Nephron (organoid): ENCODE measurements around the gene CNPY1.

ENCODE experiments used
- H3K27ac Mint-ChIP-seq, 3 experiments: 2 replicates each; pipeline ENCODE4 v1.8.0; 2020; ENCODE audit warnings: mixed read lengths in 3 of 3, mild to moderate bottlenecking in 2 of 3, moderate library complexity in 1 of 3
- H3K27me3 Mint-ChIP-seq: 2 replicates; pipeline ENCODE4 v1.8.0; 2021; ENCODE audit warnings: low read depth, mild to moderate bottlenecking, moderate library complexity, mixed read lengths
- H3K36me3 Mint-ChIP-seq: 2 replicates; pipeline ENCODE4 v1.8.0; 2020; ENCODE audit warnings: low read depth, mixed read lengths
- H3K4me1 Mint-ChIP-seq: 2 replicates; pipeline ENCODE4 v1.8.0; 2020; ENCODE audit warnings: mixed read lengths
- H3K4me3 Mint-ChIP-seq, 3 experiments: 2 replicates each; pipeline ENCODE4 v1.8.0; 2020; ENCODE audit warnings: mild to moderate bottlenecking in 3 of 3, mixed read lengths in 3 of 3, moderate library complexity in 2 of 3
- H3K9me3 Mint-ChIP-seq: 2 replicates; pipeline ENCODE4 v1.8.0; 2020; ENCODE audit warnings: mixed read lengths
- TF ChIP-seq, protein P1 (sequence below), 3 experiments: fragments of 200-600 bp; sonication (generic); IDR thresholded peaks; one replicate each; pipeline ENCODE4 v1.5.0; 2021; ENCODE audit warnings: antibody characterized with exemption in 3 of 3; ENCODE audit not compliant: unreplicated experiment in 3 of 3

CNPY1 gene

DNA sequence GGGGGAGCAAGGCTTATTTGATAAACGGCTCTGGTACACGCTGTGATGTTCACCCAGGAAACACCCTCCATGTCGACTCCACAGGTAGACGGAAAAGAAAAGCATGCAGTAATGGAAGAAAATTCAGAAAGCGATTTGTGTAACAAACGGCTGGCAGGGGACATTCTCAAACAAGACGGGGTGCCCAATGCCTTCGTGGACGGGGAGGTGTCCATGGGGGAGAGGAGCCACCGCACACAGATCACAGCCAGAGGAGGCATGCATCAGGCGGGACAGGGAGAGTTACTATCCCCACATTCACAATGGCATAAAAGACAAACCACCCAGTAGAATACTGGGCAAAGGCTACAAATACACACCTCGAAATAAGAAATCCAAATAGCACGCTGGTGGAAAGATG lies 20.1 kb downstream of the CNPY1 start:
- no peak overlapping the region for H3K27ac Mint-ChIP-seq
- no peak overlapping the region for H3K4me3 Mint-ChIP-seq
- no peaks in the 10 kb centered on the region for H3K36me3 Mint-ChIP-seq
- peaks cover 94% of the 10 kb centered on the region for H3K27me3 Mint-ChIP-seq
- no peaks in the 10 kb centered on the region for H3K4me1 Mint-ChIP-seq
- TF ChIP-seq, protein P1, sequence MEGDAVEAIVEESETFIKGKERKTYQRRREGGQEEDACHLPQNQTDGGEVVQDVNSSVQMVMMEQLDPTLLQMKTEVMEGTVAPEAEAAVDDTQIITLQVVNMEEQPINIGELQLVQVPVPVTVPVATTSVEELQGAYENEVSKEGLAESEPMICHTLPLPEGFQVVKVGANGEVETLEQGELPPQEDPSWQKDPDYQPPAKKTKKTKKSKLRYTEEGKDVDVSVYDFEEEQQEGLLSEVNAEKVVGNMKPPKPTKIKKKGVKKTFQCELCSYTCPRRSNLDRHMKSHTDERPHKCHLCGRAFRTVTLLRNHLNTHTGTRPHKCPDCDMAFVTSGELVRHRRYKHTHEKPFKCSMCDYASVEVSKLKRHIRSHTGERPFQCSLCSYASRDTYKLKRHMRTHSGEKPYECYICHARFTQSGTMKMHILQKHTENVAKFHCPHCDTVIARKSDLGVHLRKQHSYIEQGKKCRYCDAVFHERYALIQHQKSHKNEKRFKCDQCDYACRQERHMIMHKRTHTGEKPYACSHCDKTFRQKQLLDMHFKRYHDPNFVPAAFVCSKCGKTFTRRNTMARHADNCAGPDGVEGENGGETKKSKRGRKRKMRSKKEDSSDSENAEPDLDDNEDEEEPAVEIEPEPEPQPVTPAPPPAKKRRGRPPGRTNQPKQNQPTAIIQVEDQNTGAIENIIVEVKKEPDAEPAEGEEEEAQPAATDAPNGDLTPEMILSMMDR (IDR thresholded peaks at IDR 0.05; ENCODE audit: unreplicated experiment in 3 of 3): no peak
- no peaks in the 10 kb centered on the region for H3K9me3 Mint-ChIP-seq

DNA sequence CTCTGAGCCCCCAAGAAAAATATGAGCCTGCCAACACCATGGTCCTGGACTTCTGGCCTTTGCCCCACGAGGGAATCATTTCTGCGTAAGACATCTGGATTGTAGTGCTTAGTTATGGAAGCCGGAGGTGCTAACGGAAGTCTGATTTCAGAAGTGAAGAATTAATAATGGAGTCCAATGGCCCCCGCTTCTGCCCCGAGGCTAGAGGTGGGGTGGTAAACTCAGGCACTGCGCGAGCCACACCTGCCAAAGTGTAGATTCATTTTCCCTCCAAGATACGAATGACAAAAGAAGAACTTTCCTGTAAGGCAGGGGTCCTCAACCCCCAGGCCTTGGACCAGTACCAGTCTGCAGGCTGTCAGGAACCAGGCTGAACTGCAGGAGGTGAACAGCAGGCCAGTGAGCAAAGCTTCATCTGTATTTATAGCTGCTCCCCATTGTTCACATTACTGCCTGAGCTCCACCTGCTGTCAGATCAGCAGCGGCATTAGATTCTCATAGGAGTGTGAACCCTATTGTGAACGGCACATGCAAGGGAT lies 22.3 kb downstream of the CNPY1 start:
- H3K4me3 Mint-ChIP-seq: no peak overlapping the region
- H3K4me1 Mint-ChIP-seq: no peaks in the 10 kb centered on the region
- TF ChIP-seq, protein P1 (IDR thresholded peaks at IDR 0.05; ENCODE audit: unreplicated experiment in 3 of 3): no peak
- no peaks in the 10 kb centered on the region for H3K9me3 Mint-ChIP-seq
- no peaks in the 10 kb centered on the region for H3K36me3 Mint-ChIP-seq
- no peak overlapping the region for H3K27ac Mint-ChIP-seq
- H3K27me3 Mint-ChIP-seq: peaks cover 92% of the 10 kb centered on the region

DNA sequence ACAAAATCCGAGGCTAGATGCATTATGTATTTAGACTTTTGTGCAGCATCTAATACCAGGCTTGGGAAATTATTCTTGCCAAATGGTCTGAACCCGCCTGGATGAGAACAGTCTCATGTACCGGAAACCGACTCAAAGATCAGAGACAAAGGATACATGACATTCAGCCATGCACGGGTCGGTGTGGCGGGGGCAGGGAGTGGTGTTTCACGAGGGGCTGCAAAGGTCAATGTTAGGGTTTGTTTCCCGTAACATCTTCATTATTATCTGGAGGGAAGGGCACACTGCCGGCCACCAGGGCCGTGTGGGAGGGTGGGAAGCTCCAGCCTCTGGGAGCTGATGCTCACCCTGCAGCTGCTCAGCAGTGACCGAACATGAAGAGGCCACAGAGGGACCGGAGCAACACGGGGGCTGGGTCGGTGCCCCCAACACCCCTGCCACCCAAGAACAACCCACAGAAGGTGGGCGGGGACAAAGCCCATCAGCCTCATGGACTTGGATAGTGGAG lies 23.1 kb downstream of the CNPY1 start:
- Mint-ChIP-seq H3K4me1 (no peaks in the 10 kb centered on the region), H3K36me3 (no peaks in the 10 kb centered on the region), H3K27ac (no peak overlapping the region), H3K4me3 (no peak overlapping the region), H3K9me3 (no peaks in the 10 kb centered on the region), H3K27me3 (peaks cover 92% of the 10 kb centered on the region)
- TF ChIP-seq, protein P1 (IDR thresholded peaks at IDR 0.05; ENCODE audit: unreplicated experiment in 3 of 3): no peak

DNA sequence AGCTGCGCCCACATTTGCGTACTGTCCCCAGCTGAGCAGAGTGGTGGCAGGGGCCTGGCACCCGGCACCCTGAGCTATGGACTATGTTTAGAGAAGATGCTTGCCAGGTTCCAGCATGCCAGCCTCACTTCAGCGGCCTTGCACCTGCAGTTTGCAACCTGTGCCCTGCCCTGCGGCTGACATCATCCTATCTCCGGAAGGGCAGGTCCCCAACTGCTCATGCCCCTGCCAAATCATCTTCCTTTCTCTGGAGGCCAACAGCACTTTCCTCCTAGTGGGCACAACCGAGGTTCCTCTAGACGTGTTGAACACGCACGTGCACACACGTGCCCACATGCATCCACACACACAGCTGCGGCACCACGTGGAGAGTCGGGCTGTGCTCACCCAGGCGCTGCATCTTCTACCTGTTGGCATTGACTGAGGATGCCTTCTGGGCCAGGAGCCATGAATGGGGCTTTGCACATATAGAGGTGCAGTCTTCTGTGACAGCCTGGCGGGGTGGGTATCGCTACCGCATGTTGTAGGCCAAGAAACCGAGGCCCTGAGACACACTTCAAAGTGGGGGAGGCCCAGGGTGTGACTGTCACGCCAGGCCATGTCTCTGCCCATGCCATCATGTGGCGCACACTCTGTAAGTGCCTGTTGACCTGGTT lies 24.5 kb downstream of the CNPY1 start:
- Mint-ChIP-seq H3K27ac (no peak overlapping the region), H3K4me1 (no peaks in the 10 kb centered on the region), H3K27me3 (peaks cover 92% of the 10 kb centered on the region), H3K9me3 (no peaks in the 10 kb centered on the region), H3K4me3 (no peak overlapping the region), H3K36me3 (no peaks in the 10 kb centered on the region)
- TF ChIP-seq, protein P1 (IDR thresholded peaks at IDR 0.05; ENCODE audit: unreplicated experiment in 3 of 3): no peak

DNA sequence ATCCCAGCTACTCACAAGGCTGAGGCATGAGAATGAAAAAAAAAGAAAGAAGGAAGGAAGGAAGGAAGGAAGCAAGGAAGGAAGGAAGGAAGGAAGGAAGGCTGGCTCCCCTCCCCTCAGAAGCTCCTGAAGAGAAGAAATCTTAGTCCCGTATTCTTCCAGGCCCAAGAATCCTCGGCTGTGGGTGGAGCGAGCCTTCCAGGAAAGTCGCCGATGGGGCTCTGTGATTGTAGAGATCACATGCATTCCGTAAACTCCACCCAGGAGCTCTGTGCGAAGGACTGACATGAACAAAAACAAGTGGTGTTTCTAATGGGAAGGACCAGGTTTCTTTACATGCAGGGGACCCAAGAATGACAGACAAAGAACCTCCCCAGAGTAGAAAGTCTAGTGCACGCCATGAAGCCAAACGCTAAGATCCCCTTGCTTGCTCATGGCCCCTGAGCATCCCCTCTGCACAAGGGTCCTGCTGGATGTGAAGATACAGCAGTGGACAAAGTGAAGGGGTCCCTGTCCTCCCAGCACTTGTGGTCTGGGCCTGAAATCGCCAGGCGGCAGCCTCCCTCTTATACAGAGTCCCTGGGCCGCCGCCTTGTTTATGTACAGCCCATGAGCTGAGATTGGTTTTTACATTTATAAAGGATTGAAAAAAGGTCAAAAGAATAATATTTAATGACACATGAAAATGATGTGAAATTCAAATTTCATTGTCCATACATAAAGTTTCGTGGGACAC lies 25.2 kb downstream of the CNPY1 start:
- H3K4me1 Mint-ChIP-seq: no peaks in the 10 kb centered on the region
- no peaks in the 10 kb centered on the region for H3K36me3 Mint-ChIP-seq
- TF ChIP-seq, protein P1 (IDR thresholded peaks at IDR 0.05; ENCODE audit: unreplicated experiment in 3 of 3): no peak
- H3K4me3 Mint-ChIP-seq: no peak overlapping the region
- peaks cover 92% of the 10 kb centered on the region for H3K27me3 Mint-ChIP-seq
- H3K27ac Mint-ChIP-seq: no peak overlapping the region
- no peaks in the 10 kb centered on the region for H3K9me3 Mint-ChIP-seq
